ENCODE data around the gene RNF40.

The RNF40 gene

DNA sequence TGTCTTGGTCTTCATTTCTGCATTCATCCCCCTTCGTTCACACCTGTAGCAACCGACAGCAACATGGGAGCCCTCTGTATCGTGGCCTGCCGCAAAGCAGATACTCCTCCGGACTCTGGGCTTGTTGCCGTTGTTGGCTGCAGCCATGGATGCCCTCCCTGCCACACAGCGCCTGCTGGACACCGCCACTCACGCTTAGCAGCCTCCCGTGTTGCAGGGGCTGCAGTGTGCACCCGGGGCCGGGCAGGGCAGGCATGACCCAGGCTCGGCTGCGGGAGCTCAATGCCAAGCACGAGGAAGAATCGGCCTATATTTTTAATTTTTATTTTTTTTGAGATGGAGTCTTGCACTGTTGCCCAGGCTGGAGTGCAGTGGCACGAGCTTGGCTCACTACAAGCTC is 59.8 kb downstream of the RNF40 start:
- no peak for DNase-seq
